Spleen (tissue), 11 donors: ENCODE data around the gene FBXO28. TPM values are rescaled to one million over a fixed set of nuclear protein-coding genes. Genes with fewer than 3 reads are reported as not detected.

Experiments
- DNase-seq: peaks from one replicate; pipeline ENCODE4 v3.0.0-alpha.2; 2020
- H3K27ac ChIP-seq, 8 donors: fragments of 200-600 bp; sonication (generic) in 7 of 8; 1 replicate in 4 of 8; 2 replicates in 4 of 8; pipeline versions ENCODE4 v1.5.0 to v1.8.0; 2016 to 2021; ENCODE audit warnings: inconsistent platforms in 4 of 8, mild to moderate bottlenecking in 4 of 8, moderate library complexity in 1 of 8
- H3K27me3 ChIP-seq, 7 donors: fragments of 200-600 bp; sonication (generic) in 6 of 7; replicated peaks in 1 of 7; 1 replicate in 4 of 7; 2 replicates in 3 of 7; pipeline versions ENCODE4 v1.5.0 to v1.8.0; 2016 to 2021; ENCODE audit warnings: inconsistent platforms in 3 of 7, mild to moderate bottlenecking in 1 of 7
- H3K36me3 ChIP-seq, 6 donors: fragments of 200-600 bp; sonication (generic) in 5 of 6; 1 replicate in 4 of 6; 2 replicates in 2 of 6; pipeline versions ENCODE4 v1.5.0 to v1.8.0; 2016 to 2021; ENCODE audit warnings: inconsistent platforms in 2 of 6
- H3K4me1 ChIP-seq, 6 donors: fragments of 200-600 bp; sonication (generic) in 5 of 6; 1 replicate in 3 of 6; 2 replicates in 3 of 6; pipeline versions ENCODE4 v1.5.0 to v1.8.0; 2016 to 2021; ENCODE audit warnings: inconsistent platforms in 3 of 6
- H3K4me3 ChIP-seq, 8 donors: fragments of 200-600 bp; sonication (generic) in 7 of 8; 1 replicate in 4 of 8; 2 replicates in 4 of 8; pipeline versions ENCODE4 v1.5.0 to v1.8.0; 2016 to 2021; ENCODE audit warnings: inconsistent platforms in 4 of 8, mild to moderate bottlenecking in 4 of 8, moderate library complexity in 2 of 8
- H3K9me3 ChIP-seq, 8 donors: fragments of 200-600 bp; sonication (generic) in 7 of 8; 1 replicate in 4 of 8; 2 replicates in 4 of 8; pipeline versions ENCODE4 v1.5.0 to v1.8.0; 2016 to 2021; ENCODE audit warnings: inconsistent platforms in 4 of 8
- CTCF ChIP-seq, 11 experiments: fragments of 200-600 bp in 7 of 11; fragments of 450-650 bp in 4 of 11; sonication (generic) in 4 of 11; IDR thresholded peaks in 8 of 11; conservative IDR thresholded peaks in 3 of 11; 1 replicate in 7 of 11; 2 replicates in 4 of 11; pipeline versions ENCODE4 v1.4.0 to v1.8.0; 2016 to 2021; ENCODE audit warnings: antibody characterized with exemption in 11 of 11, inconsistent platforms in 4 of 11, mild to moderate bottlenecking in 1 of 11
- POLR2A ChIP-seq, 3 donors: fragments of 450-650 bp; IDR thresholded peaks; one replicate each; pipeline ENCODE4 v1.5.1; 2017; ENCODE audit warnings: antibody characterized with exemption in 3 of 3, mild to moderate bottlenecking in 1 of 3
- POLR2AphosphoS5 ChIP-seq, 3 donors: sonication (generic); formaldehyde crosslinking; IDR thresholded peaks; one replicate each; pipeline ENCODE4 v1.5.1; 2017; ENCODE audit warnings: antibody characterized with exemption in 3 of 3
- WGBS, 5 donors: extraction: QIAGEN DNeasy Blood & Tissue Kit in 3 of 5; methylation state at CpG; one replicate each; pipeline versions ENCODE4 v1.1.5 to v1.1.7; 2013 to 2018; 5-methylcytosine and 5-hydroxymethylcytosine counted together
- intact Hi-C: fragments of 100-400 bp; cut with DNase I; formaldehyde crosslinking; loops from one replicate; pipeline ENCODE4 v1.15.0; 2023; ENCODE audit warnings: low total_unique reads
- polyA plus RNA-seq, 3 donors: library from polyadenylated mRNA; stranded (reverse); fragments of 200-250 nt; gene quantifications; one replicate each; pipeline ENCODE4 v1.2.1, GENCODE V29; 2013
- total RNA-seq, 7 donors: library from RNA; depleted of rRNA in 3 of 7; stranded (reverse); fragments of >200 nt in 3 of 7; fragmentation: NEBNext Ultra II Directional in 4 of 7; extraction: Animal tissue kit (Norgen Biotek cat#: 25700) in 4 of 7; gene quantifications; one replicate each; pipeline versions ENCODE4 v1.1.0 to v1.2.1, GENCODE V29; 2016 to 2021
- donor health status: healthy with polysubstance abuse.
- donor health status: DM: no; HTN: no; CAD: no; lungs with moderate emphysema.
- donor health status: DM: no; HTN: no; CAD: no.
- donor health status: Bipolar disorder and iron deficiency.
- donor health status: healthy.
- donor health status: DM: no; HTN: no; CAD: no.
- donor health status: DM: yes; HTN: yes; CAD: no.

The FBXO28 gene
- total and polyA plus RNA-seq, 10 donors = 7.3 to 34.5 (median 25.9) TPM

- intact Hi-C loops = no loop called here
Measured at GRCh38 chr1:224160171-224160682, 46.3 kb downstream of the FBXO28 start.

GRCh38 chr1:224162768-224163167 is 48.9 kb downstream of the FBXO28 start:
- intact Hi-C loops = no loop called here
- Histone ChIP-seq H3K4me1 (peaks cover 0 to 16% (median 0%) of the 10 kb centered on the region in 6 donors), H3K27me3 (no peaks in the 10 kb centered on the region), H3K36me3 (peaks cover 0 to 43% (median 22%) of the 10 kb centered on the region in 6 donors), H3K9me3 (no peaks in the 10 kb centered on the region), H3K27ac (peak overlapping the region in 1 of 8 donors; percentile 31), H3K4me3 (no peak overlapping the region)
- no peak for DNase-seq
- TF ChIP-seq POLR2AphosphoS5 (IDR thresholded peaks at IDR 0.05) (no peak), POLR2A (IDR thresholded peaks at IDR 0.05) (no peak), CTCF (IDR thresholded peaks at IDR 0.05 in 8 of 11, conservative IDR thresholded peaks at IDR 0.05 in 3 of 11) (no peak)
- 94 to 97% (median 94%) methylated on average over 8 of the region's 8 CpGs for WGBS, 5 donors

More at GRCh38 chr1:224160171-224160682, 46.3 kb downstream of the FBXO28 start:
- H3K36me3 ChIP-seq = peaks cover 0 to 69% (median 46%) of the 10 kb centered on the region in 6 donors
- no peak overlapping the region for H3K4me3 ChIP-seq
- WGBS, 5 donors = 91 to 99% (median 94%) methylated on average over 9 of the region's 9 CpGs
- no peaks in the 10 kb centered on the region for H3K27me3 ChIP-seq
- peaks cover 0 to 12% (median 0%) of the 10 kb centered on the region in 6 donors for H3K4me1 ChIP-seq
- DNase-seq = no peak
- TF ChIP-seq POLR2AphosphoS5 (IDR thresholded peaks at IDR 0.05) (no peak), CTCF (IDR thresholded peaks at IDR 0.05 in 8 of 11, conservative IDR thresholded peaks at IDR 0.05 in 3 of 11) (no peak)
- no peak overlapping the region for H3K27ac ChIP-seq
- no peaks in the 10 kb centered on the region for H3K9me3 ChIP-seq

GRCh38 chr1:224163311-224163710 is 49.4 kb downstream of the FBXO28 start:
- H3K9me3 ChIP-seq = no peaks in the 10 kb centered on the region
- no peak overlapping the region for H3K27ac ChIP-seq
- no peak for TF ChIP-seq CTCF (IDR thresholded peaks at IDR 0.05 in 8 of 11, conservative IDR thresholded peaks at IDR 0.05 in 3 of 11)
- no peak for TF ChIP-seq POLR2AphosphoS5 (IDR thresholded peaks at IDR 0.05)
- no peak for TF ChIP-seq POLR2A (IDR thresholded peaks at IDR 0.05)
- H3K27me3 ChIP-seq = no peaks in the 10 kb centered on the region
- H3K4me3 ChIP-seq = no peak overlapping the region
- H3K4me1 ChIP-seq = peaks cover 0 to 19% (median 2%) of the 10 kb centered on the region in 6 donors
- 63 to 89% (median 67%) methylated on average over 2 of the region's 2 CpGs for WGBS, 5 donors
- DNase-seq = no peak
- H3K36me3 ChIP-seq = peaks cover 0 to 38% (median 18%) of the 10 kb centered on the region in 6 donors
- intact Hi-C loops = no loop called here

GRCh38 chr1:224168859-224169380 is 55.0 kb downstream of the FBXO28 start:
- TF ChIP-seq POLR2A (IDR thresholded peaks at IDR 0.05) (no peak), CTCF (IDR thresholded peaks at IDR 0.05 in 8 of 11, conservative IDR thresholded peaks at IDR 0.05 in 3 of 11) (no peak), POLR2AphosphoS5 (IDR thresholded peaks at IDR 0.05) (peak in 1 of 3 donors; percentile 54)
- 20 to 28% (median 23%) methylated on average over 5 of the region's 5 CpGs for WGBS, 5 donors
- Histone ChIP-seq H3K9me3 (no peaks in the 10 kb centered on the region), H3K36me3 (no peaks in the 10 kb centered on the region), H3K4me1 (peaks cover 12 to 51% (median 28%) of the 10 kb centered on the region in 6 donors), H3K27me3 (no peaks in the 10 kb centered on the region), H3K4me3 (peak overlapping the region in 1 of 8 donors; percentile 17), H3K27ac (peak overlapping the region; percentile 51 to 86 (median 80))
- DNase-seq = no peak
- intact Hi-C loops = no loop called here
